GM18870 (cell line): ENCODE measurements around the gene KIF3B.
"Not testable (repeated sequence)": the region's sequence is repeated elsewhere in the genome, so short reads cannot be mapped to it uniquely, and the experiment has no call there.

Source experiments
- ATAC-seq: cut with Tn5 transposase; IDR thresholded peaks from one replicate; pipeline ENCODE4 v1.9.1; 2021; ENCODE audit warnings: moderate library complexity; ENCODE audit not compliant: unreplicated experiment

Gene KIF3B

DNA sequence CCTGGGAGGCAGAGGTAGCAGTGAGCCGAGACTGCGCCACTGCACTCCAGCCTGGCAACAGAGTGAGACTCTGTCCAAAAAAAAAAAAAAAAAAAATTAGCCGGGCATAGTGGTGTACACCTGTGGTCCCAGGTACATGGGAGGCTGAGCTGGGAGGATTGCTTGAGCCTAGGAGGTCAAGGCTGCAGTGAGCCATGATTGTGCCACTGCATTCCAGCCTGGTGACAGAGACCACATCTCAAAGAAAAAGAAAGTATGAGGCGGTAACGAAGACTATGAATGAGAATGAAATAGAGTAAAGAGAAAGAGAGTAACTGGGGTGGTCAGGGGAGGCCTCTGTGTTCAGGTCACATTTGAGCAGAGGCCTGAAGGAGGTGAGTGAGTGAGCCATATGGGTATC is 31.2 kb upstream of the KIF3B start:
- ATAC-seq, result not testable (repeated sequence)

DNA sequence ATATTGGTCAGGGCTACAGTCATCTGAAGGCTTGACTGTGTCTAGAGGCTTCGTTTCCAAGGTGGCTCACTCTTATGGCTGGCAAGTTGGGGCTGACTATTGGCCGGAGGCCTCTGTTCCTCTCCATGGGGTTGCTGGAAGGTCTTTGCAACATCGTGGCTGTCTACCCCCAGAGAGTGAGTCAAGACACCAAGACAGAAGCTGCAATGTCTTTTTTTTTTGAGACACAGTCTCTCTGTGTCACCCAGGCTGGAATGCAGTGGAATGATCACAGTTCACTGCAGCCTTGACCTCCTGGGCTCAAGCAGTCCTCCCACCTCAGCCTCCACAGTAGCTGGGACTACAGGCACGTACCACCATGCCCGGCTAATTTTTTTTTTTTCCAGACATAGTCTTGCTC is 29.4 kb upstream of the KIF3B start:
- no peak for ATAC-seq

DNA sequence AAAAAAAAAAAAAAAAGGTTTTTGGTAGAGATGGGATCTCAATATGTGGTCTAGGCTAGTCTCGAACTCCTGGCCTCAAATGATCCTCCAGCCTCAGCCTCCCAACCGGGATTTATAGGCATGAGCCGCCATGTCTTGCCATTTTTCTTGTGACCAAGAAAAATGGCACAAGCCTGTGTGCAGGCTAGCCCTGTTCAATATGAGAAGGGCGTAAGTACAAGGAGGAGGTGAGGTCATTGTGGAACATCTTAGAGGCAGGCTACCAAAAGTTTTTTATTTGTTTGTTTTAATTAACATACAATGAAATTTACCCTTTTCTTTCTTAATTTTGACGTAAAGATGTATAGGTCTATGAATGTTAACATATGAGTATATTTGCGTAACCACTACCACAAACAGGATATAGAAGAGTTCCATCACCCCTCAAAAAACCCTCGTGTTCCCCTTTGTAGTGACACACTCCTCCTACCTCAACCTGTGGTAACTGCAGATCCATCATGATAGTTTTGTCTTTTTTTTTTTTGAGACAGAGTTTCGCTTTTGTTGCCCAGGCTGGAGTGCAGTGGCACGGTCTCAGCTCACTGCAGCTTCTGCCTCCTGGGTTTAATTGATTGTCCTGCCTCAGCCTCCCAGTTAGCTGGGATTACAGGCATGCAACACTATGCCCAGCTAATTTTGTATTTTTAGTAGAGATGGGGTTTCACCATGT is 28.3 kb upstream of the KIF3B start:
- no peak for ATAC-seq

DNA sequence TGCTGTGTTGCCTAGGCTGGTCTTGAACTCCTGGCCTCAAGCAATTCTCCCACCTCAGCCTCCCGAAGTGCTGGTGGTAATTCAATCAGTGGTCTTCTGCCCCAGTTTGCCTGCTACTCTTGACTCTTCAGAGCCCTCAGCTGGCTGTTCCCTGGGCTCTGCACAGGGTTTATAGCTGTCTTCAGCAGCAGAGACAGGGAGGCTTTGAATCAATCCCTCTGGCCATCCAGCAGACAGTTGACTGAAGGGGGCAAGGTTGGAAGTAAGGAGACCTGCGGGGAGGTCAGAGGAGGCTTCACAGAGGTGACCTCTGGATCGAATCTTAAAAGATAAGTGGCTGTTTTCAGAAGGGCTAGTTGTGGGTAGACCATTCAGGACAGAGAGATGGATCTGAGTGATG is 26.0 kb upstream of the KIF3B start:
- ATAC-seq, result no peak

DNA sequence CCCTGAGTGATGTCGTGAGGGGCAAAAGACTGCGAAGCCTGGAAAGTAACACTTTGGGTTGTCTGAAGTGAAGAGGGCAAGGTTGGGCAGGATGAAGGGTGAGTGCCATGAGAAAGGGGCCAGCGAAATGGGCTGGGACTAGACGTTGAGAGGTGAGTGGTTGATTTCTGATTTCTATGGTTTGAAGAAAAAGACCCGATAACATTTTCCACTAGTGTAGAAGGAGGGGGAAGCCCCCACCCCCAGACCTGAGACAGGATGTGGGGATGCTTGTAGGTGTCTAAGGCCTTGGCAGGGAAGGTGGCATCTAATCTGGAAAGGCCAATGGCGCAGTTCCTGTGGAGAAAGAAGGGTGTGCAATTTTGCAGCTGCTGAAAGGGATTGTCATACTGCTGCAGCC is 25.3 kb upstream of the KIF3B start:
- ATAC-seq, result no peak

DNA sequence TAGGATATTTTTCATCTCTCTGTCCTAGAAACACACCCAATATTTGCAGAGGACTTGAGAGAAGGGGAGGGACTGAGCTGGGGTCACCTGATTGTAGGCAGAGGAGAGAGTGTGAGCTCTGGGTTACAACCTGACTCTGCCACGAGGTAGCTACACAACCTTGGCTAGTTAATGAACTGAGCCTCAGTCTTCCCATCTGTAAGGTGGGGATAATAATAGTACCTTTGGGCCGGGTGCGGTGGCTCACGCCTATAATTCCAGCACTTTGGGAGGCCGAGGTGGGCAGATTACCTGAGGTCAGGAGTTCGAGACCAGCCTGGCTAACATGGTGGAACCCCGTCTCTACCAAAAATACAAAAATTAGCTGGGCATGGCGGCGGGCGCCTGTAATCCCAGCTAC is 16.5 kb upstream of the KIF3B start:
- not testable (repeated sequence) for ATAC-seq

DNA sequence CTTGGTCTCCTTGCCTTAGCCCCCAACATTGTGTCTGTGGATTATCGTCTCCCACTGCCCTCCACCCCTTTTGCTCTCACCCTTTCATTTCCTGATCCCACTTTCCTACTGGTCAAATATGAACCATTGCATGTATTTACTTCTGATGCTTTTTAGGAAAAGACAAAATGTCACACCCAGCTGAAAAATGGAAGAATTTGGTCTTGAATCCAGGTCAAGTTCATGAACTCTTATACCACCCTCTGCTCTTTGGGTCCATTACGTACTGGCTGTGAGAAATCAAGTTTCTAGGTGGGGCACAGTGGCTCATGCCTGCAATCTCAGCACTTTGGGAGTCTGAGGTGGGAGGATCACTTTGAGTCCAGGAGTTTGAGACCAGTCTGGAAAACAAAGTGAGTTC is 15.8 kb upstream of the KIF3B start:
- no peak for ATAC-seq

DNA sequence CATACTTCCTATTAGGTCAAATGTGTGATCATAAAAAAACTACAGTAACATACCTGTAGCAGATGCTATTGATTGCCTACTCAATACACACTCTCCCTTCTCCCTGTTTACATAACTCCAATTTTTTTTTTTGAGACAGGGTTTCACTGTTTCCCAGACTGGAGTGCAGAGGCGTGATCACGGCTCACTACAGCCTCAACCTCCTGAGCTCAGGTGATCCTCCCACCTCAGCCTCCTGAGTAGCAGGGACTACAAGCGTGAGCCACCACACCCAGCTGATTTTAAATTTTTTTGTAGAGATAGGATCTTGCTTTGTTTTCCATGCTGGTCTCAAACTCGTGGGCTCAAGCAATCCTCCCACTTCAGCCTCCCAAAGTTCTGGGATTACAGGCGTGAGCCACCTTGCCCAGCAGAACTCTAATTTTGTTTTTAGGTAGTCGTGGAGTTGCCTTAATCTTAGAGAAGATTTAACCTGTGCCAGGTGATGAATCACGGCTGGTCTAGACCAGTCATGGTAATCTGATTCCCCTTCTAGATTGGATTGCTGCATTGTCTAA is 14.0 kb upstream of the KIF3B start:
- ATAC-seq, result no peak

DNA sequence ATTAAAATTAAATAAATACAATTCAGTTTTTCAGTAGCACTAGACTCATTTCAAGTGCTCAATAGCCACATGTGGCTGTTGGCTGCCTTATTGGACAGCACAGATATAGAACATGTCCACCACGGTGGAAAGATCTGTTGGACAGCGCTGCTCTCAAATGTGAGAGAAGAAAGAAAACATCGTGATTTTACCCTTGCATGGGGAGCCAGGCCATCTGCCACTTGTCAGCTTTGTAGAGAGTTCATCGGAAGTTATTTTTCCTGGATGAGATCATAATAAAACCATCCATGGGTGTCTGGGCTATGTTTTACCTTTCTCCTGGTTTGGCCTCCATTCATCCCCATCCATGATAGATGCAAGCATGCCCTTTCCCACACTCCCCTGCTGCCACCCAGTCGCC is 5.8 kb upstream of the KIF3B start:
- ATAC-seq, result no peak

DNA sequence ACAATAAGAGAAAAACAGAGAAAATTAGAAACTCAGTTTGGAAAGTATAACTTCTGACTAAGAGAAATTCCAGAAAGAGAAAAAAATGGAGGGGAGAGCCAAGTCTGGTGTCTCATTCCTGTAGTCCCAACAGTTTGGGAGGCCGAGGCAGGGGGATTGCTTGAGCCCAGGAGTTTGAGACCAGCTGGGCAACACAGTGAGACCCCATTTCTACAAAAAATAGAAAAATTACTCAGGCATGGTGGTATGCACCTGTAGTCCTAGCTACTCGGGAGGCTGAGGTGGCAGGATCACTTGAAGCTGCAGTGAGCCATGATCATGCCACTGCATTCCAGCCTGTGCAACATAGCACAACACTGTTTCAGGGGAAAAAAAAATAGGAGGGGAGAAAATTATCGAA is 3.1 kb upstream of the KIF3B start:
- ATAC-seq, result no peak

DNA sequence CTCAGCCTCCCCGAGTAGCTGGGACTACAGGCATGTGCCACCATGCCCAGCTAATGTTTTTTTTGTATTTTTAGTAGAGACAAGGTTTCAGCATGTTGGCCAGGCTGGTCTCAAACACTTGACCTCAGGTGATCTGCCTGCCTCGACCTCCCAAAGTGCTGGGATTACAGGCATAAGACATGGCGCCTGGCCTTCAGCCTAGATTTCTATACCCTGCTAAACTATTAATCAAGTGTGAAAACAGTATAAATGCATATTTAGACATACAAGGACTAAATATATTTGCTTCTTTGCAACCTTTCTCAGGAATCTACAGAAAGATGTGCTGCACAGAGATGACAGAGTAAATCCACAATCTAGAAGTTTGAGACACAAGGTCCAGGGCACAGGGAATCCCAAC is 2.3 kb upstream of the KIF3B start:
- not testable (repeated sequence) for ATAC-seq

DNA sequence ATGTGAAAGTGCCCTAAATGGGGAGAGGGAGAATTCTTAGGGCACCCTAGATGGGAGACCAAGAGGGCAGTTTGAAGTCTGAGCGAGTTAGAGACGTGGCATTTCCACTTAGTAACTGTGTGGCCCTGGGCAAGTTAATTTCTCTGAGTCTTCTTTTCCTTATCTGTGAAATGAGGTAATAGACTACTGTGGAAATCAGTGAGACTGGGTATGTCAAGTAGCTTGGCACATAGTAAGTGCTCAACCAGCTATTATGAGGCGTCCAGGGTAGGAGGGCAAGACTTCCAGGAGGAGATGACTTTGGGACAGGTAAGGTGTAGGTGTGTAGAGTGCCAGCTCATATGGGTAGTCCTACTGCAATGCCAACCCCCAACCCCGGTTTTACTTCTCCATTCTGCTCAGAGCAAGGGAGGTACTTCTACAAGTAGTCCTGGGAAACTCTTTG is 770 bp downstream of the KIF3B start:
- ATAC-seq, result peak; percentile 69

DNA sequence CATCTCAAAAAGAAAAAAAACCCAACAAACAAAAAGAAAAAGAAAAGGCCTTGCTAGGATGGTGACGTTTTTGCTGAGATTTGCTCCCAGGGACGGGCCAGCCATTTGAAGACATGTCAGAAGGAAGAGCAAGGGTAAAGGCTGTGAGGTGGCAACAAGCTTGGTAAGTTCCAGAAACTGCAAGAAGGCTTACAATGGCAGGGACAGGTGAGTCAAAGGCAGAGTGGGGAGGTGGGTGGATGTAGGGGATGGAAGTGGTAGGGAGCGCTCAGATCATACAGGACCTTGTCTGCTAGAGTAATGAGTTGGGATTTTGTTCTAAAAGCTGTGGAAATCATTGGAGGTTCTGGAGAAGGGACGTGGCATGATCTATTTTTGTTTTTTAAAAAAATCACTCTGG is 4.3 kb downstream of the KIF3B start:
- ATAC-seq, result no peak

DNA sequence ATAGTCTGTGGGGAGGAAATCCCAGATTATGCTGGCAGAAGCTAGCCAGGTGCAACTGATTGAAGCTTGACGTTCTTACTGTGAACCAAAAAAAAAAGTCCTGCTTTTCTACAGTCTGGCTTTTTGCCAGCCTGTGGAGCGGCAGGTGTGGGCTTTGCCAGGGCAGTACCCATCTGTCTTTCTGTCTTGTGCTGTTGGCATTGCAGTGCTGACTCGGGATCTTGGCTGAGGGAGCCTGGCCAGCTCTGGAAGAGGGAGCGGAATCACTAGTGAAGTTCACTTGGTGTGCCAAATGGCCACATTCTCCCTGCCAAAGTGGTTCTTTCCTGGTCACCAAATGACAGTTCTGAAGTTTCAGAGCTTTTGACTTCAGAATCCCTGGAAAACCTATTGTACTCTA is 5.0 kb downstream of the KIF3B start:
- no peak for ATAC-seq

DNA sequence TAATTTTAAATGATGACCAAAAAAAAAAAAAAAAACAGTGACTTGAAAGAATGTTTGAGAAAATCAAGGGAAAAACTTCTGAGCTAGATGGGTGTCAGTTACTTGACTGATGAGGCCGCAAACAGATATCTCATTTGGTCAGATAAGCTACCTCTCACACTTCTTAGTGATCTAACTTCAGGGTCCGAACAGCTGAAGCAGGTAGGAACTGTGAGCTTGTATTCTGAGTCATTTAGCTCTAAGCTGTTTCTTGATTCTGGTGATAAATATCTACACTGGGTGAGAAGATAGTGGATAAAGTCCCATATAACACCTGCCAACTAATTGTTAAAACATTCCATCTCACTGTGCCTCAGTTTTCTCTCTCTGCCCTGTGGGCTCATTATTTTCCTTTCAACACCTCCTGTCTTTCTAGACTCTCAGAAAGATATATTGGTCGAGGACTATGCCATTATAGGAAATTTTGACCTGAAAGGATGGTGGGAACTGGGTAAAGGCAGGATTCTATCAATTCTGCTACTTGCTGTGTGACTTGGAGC is 7.7 kb downstream of the KIF3B start:
- ATAC-seq, result no peak

DNA sequence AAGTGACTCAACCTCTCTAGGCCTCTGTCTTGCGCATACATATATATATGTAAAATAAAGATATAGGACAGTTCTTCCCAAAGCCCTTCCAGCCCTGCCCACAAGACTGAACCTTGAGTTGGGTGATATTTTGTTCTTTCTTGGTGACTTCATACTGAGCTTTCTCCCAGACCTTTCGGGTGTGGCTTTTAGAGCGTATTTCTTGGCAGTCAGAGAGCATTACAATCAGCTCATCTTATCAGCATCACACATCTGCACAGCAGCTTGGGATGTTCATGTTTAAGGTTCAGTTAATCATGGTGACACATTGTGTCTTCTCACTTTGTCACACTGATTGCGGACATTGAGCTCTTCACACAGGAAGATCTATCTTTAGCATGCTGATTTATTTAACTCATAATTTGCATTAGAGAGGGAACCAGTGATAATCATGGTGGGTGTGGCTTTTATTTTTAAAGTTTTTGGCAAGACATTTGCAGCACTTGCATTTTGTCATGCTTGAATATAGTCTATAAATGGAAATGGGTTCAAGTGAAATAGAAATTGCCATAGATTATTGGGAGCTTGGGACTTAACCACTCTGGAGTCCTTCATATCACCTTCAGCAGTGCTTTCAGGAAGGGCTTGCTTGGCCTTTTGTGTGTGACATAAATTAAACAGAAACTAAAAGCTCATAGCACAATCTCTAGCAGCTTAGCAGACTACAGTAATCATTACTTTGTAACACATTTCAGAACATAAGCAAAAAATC is 8.3 kb downstream of the KIF3B start:
- ATAC-seq, result no peak

DNA sequence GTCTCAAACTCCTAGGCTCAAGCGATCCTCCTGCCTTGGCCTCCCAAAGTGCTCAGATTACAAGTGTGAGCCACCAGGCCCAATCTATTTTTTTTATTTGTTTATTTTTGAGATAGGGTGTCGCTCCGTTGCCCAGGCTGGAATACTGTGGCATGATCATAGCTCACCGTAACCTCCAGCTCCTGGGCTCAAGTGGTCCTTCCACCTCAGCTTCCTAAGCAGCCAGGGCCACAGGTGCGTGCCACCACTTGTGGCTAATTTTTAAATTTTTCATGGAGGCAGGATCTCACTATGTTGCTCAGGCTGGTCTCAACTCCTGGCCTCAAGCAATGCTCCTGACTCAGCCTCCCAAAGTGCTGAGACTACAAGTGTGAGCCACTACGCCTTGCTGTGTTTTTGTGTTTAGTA is 9.8 kb downstream of the KIF3B start:
- no peak for ATAC-seq

DNA sequence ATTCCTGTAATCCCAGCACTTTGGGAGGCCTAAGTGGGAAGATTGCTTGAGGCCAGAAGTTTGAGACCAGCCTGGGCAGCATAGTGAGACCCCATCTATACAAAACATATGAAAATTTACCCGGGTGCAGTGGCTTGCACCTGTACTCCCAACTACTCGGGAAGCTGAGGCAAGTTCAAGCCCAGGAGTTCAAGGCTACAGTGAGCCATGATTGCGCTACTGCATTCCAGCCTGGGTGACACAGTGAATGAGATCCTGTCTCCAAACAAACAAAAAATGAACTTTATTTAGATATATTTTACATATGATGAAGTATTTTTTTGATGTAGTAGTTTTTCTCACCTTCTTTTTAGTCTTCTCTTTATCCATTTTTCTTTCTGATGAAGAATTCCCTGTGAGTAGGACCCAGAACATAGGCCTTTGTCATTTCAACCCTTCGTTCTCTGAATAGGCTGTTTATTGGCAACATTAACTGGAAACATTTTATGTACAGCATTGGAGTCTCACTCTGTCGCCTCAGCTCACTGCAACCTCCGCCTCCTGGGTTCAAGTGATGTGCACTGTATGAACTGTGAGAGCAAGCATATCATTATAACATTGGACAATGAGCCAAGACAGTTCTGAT is 10.9 kb downstream of the KIF3B start:
- no peak for ATAC-seq

DNA sequence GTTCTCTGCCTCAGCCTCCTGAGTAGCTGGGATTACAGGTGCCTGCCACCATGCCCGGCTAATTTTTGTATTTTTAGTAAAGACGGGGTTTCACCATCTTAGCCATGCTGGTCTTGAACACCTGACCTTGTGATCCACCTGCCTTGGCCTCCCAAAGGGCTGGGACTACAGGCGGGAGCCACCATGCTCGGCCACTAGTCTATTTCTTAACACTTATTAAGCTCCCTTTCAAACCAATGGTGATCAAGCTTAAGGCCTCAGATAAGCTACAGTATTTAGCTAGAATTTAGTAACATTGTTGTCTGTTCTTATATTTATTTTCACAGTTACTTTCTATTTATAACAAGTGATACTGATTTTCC is 11.8 kb downstream of the KIF3B start:
- ATAC-seq, result not testable (repeated sequence)

DNA sequence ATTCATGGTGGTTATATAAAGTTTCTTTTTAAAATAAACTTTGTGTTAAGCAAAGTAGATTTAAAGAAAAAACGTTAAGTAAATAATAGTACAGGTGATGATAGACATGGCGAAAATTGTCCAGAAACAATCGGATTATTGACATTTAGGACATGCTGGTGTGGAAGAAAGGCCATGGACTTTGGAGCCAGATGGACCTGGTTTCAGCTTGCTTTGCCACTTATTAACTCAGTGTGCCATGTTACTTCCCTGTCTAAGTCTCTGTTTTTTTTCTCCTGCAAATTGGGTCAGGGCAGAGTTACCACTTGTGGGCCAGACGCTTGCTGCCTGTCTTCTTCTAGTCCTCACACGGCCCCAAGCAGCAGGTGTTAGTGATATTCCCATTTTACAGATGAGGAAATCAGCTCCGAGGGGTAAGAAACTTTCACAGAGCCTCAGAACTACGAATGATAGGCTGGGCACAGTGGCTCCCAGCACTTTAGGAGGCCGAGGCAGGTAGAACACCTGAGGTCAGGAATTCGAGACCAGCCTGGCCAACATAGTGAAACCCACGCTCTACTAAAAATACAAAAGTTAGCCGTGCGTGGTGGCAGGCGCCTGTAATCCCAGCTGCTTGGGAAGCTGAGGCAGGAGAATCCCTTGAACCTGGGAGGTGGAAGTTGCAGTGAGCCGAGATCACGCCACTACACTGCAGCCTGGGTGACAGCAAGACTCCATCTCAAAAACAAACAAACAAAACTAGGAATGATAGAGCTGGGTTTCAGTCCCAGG is 12.4 kb downstream of the KIF3B start:
- no peak for ATAC-seq

DNA sequence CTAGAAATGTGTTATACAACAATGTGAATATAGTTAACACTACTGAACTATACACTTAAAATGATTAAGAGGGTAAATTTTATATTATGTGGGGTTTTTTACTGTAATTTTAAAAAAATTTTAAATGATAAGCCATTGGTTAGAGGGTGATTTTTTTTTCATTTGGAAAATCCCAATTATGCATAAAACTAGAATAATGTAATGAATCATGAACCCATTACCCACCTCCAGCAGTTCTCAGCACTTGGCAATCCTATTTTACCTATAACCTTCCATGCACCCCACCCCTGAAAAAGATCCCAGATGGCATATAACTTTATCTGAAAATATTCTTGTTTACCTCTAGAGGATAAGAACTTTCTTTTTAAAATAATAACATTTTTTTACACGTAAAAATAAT is 13.7 kb downstream of the KIF3B start:
- ATAC-seq, result no peak
